Measurements from ENCODE around the gene SLC6A6.

The SLC6A6 gene

DNA sequence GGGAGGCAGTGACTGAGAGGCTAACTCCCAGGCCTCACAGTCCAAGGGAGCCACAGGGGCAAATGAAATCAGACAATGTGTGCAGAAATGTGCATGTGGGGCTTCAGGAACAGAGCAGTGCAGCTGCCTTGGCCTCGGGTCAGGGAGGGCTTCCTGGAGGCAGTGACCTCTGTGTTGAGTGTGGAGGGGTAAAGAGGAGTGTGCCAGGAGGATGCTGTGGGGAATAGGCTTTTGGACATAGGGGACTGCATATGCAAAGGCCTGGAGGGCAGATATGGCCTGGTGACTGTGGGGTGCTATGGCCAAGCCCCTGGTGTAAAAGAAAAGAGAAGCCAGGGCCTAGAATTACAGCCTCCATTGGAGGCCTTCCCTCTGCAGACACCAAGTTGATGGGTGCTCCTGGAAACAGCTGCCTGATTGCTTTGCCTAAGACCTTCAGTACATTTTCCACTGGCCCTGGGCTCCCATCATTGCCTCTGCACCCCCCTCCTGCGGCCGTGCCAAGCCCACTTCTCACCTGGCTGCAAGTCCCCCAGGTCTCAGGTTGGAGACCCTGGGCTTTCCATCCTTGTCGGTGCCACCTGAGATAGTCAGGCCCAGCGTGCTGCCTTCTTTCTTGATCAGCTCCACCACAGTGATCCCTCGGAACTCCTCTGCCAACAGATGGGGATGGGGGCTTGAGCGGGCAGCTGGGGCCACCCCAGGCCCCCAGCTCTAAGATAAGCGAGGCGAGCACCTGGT is 122.7 kb downstream of the SLC6A6 start:
- DNase-seq = no peak

DNA sequence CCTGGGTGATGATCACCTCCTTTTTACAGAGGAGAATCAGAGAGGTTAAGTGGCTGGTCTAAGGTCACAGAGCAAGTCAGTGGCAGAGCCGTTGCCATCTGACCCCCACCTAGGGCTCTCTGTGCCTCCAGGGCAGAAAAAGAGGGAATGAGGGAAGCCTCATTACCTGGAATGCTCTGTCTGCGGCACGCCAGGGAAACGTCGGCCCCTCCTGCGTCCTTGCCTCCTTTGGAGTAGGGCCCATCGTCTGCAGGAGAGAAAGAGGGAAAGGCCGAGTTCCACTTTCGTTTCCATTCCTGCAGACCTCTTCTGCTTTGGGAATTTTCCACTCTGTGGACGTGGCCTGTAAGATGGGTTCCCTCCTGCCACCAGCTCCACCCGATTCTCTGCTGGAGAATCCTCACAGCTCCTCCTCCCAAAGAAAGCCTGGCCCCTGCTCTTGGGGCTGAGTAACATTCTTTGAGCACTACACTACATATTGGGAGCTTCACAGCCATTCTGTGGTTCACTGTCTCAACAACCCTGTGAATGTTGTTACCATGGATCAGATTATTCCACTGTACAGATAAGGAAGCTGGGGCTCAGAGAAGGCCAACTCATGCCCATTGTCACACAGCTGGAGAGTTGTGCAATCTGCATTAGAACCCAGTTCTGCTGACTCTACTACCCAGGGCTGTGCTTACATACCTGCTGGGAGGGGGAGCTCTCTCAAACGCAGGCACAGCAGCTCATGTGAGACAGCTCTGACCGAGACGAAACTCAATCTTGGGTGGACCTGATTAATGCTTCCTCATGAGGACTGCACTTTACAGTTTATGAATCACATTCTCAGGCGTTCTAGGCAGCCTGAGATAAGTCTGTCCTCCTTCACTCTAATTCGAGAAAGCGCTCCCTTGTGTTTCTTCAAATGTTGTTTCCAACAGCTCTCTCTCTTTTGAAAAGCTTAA is 123.6 kb downstream of the SLC6A6 start:
- no peak for DNase-seq

DNA sequence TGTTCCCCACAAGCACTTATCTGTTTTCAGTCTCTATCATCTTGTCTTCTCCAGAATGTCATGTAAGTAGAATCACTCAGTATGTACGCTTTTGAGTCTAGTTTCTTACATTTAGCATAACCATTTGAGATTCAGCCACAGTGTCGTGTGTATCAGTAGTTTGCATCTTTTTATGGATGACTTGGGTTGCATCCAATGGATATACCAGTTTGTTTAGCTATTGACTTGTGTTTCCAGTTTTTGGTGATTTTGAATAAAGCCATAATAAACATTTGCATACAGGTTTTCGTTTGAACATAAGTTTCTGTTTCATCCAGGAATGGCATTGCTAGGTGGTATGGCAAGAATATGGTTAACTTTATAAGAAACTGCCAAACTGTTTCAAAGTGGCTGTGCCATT is 125.7 kb downstream of the SLC6A6 start:
- DNase-seq = no peak

DNA sequence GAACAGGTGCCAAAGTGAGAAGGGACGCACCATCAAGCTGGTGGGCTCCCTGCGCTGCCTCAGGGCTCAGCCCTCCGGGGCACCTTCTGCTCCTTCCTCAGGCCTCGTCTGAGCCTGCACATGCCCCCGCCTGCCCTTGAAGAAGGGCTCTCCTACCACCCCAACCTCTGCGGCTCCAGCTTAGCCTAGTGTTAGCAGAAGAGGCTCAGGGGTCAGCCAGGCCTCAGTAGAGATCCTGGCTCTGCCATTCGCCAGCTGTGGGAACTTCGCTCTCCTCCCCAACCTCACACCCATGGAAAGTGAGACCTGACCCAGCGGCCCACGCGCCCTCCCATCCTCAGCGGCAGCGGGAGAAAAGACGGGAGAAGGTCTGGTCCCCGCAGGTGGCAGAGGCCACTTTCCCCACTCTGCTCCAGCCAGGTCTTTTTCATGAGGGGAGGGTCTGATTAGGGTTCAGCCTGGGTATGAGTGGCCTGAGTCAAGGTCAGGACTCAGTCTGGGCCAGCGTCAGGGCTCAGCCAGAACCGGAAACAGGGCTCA is 129.5 kb downstream of the SLC6A6 start:
- no peak for DNase-seq

DNA sequence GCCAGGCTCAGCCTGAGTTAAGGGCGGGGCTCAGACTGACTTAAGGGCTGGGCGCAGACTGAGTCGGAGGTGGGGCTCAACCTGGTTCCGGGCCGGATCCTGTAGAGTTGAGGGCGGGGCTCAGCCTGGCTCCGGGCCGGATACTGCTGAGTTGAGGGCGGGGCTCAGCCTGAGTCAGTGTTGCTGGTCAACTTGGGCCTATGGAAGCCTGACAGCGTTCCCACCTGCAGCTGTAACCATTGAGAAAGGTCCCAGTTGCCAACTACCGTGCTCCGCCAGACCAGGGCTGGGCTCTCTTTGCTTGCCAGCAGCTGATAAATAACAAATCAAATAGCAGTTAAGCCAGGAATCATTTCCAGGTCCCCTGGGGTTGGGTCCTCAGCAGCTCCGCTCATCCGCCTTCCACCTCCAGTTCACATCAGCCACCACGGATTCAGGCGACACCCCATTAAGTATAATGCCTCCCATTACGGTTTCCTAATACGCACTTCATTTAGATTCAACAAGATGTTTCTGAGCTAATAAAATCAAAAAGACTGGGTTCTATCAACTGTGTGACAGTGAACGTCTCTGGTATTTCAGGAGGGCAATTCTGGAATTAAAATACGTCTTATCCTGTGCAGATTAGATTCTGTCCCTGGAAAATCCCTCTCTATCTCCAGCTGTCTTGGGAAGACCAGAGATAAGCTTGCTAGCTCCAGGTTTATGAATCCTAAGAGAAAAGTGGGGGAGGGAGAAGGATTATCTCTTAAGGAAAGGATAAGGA is 130.5 kb downstream of the SLC6A6 start:
- DNase-seq = no peak

DNA sequence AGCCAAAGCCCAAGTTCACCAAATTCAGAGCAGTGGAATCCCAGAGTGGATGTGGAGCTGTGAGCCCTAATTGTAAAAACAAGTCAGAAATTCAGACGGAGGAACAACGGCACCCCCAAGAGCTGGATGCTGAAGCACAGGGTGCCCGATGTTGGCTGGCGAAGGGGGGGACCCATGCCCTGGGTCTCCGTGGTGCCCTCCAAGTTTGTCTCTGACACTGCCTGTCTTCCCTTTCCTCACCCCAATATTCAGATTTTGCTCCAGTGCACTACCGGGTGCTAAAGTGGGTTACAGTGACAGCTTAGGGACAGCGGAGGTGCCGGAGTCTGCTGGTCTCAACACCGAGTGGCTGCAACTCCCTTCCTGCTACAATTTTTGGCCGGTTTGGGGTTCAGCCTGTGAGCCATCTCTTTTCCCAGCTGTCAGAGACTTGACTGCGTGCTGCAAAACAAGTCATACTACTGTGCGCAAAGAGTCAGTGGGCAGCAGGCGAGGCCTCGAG is 131.1 kb downstream of the SLC6A6 start:
- DNase-seq = no peak

DNA sequence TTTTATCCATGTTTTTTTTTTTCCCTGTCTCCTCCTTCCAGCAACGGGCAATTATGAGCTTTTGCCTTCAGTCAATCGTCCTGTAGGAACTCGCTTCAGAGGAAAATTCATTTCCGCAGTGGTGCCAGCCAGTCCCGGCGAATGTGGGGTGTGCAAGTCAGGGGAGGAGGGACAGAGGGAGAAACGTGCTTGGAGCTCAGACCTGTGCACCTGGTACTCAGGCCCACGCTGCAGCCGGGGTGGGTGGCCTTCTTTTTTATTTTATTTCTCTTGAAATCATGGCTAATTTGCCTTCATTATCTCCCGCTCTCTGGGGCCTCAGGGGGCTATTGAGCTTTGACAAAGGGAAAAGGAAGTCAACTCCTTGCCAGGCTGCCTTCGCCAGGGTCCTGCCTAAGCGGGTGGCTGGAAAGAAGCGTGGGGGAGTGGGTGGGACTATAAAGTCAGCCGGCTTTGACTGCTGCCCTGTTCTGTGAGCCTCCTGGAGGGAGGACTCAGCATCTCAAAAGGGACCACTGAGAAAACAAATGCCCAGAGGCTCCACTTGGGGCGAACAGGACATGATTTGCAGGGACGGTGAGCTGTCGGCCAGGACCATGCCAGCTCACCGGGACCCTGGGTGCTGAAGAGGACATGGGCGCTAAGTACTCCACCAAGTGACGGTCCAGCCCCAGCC is 132.2 kb downstream of the SLC6A6 start:
- no peak for DNase-seq

DNA sequence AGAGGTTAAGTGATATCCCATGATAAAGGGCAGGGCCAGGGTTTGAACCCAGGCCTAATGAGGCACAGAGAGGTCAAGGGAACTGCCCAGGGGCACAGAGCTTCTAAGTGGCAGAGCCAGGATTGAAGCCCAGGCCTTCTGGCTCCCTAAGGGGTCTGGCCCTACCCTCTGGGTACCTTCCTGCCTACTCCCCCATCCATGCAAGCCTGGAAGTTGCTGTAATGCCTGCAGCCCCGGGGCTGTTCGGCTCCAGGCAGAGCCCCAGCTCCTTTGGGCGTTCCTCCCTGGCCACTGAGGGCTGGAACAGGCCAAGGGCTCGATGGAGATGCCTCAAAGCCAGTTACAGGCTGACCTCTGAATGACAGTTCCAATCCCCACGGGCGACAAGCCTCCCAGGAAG is 133.2 kb downstream of the SLC6A6 start:
- no peak for DNase-seq

DNA sequence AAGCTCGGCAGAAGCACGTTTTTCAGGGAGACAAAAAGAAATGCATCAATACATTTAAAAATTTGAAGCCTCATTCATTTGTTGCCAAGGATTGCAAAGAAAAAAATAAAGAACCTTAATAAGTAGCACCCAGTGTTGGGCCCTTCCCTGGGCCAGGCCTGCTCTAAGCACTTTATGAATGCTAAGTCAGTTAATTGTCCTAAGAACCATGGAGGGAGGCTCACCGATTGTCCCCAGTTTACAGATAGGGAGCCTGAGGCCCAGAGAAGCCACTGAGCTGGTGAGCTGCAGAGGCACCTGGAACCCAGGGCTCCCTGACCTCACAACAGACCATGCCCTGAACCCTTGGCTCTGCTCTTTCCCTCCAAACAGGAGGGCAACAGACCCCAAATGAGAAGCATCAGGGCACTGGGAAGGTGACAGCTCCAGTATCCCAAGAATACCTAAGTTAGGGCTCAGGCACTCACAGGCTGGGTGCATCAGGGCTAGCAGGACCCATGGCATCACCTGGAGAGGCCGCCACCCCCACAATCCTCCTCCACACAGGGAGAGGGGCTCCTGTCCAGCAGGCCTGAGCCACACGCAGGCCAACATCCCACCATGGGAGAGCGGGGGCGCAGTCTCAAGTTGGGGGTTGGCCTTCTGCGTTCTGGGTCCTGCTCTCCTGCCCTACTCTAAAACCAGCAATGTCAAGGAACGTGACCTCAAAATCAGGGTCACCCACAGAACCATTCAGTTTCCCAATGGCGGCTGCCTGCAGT is 133.8 kb downstream of the SLC6A6 start:
- DNase-seq = no peak

DNA sequence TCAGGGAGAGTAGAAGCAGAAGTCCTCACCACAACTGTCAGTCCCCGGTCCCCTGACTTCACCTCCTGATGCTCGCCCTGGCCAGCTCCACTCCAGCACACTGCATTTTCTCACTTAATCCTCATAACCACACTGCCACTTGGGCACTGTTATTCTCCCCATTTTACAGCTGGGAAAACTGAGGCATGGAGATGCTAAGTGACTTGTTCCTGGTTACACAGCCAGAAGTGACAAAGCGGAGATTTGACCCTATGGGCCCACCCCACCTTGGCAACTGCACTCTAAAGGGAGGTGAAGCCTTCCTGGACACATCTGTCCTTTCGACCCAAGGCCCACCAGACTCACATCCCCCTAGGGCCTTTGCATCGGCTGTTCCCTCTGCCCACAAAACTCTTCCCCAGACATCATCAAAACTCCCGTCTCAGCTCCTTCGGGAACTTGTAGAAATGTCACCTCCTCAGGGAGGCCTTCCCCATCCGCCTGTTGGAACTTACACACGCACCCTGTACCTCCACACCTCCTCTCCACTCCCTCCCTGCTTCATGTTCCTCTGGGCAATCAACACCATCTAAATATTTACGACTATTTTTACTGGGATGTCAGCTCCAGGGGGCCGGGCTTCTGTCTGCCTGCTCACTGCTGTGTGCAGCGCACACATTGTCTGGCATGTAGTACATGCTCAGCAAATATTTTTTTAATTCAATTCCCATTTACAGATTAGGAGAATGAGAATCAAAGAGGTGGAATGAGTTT is 134.6 kb downstream of the SLC6A6 start:
- DNase-seq = no peak

DNA sequence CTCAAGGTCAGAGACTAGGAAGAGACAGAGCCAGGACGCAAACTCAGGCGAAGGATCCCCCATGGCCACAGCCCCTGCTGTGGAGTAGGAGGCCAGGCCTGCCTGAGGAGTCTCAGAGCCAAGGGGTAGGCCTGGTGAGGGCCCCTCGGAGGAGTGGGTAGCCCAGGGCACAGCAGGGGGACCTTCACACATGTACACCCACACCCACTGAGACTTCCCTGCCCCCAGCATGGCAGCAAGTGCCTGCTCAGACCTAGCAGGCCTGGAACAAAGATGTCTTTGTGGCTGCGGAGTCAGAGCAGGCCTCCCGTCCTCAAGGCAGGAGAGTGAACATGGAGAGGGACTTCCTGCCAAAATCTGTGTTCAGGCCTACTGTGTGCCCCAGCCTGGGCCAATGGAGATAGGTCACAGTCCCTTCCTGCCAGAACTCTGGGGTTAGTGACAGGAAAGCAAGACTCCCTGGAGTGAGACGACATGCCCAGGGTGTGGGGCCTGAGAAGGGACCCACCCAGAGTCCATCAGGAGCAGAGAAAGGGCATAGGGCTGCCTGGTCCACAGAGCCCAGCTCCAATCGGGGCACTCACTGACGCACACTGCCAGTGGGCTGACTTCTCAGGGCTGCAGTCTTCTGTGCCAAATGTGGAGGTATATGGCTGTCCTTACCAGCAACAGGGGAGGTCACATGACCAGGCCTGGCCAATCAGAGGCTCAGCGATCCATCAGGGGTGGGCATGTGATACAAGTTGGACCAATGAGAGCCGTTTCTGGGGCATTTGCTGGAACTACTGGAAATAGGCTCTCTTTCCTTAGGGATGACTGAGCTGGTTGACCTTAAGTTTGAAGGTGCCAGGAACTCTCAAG is 135.4 kb downstream of the SLC6A6 start:
- DNase-seq = no peak

DNA sequence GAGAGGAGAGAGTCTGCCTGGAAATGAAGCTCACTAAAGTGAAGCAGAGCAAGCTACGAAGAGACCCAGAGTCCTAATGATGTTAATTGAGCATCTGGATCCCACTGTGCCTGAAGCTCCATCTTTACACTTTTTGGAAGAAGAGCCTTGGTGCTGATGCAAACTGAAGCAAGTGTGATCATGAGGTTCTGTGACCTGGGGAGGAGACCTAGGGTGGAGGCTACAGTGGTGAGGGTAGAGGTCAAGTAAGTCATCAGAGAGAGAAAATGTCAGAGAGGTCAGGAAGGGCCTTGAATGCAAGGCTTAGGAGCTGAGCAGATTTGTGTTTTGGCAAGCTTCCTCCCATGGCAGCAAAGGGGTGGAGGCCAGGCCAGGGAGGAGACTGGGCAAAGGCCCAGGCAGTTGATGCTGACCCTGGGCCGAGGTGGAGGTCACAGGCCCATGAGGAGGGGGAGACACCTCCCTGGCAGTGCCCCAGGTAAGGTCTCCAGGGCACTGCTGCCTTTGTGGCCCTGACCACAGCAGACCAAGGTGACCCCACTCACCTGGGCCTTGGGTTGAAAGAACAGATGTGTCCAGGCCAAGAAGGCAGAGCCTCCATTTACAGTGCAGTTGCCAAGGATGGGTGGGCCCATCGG is 136.2 kb downstream of the SLC6A6 start:
- DNase-seq = no peak

Measured in inflammatory macrophage (primary cell).